H9 (cell line): ENCODE results near the gene TBX1. TPM values are rescaled to one million over a fixed set of nuclear protein-coding genes. Genes with fewer than 3 reads are reported as not detected.
A peak's percentile ranks its signal among the peaks of the same experiment; 100 is the strongest.

Experiments
- DNase-seq: peaks from one replicate; pipeline ENCODE4 v3.0.0-alpha.2; 2017
- H2AFZ ChIP-seq: one replicate; pipeline ENCODE4 v1.6.1; 2013; ENCODE audit warnings: mild to moderate bottlenecking, low read length, control low read depth, moderate library complexity
- H2AK5ac ChIP-seq: 2 replicates; pipeline ENCODE4 v1.6.1; 2013; ENCODE audit warnings: low read length, control low read depth, mixed read lengths; ENCODE audit not compliant: insufficient read length
- H2BK120ac ChIP-seq: one replicate; pipeline ENCODE4 v1.6.1; 2013; ENCODE audit warnings: low read depth, mild to moderate bottlenecking, low read length, control low read depth, inconsistent platforms; ENCODE audit not compliant: poor library complexity, severe bottlenecking
- H2BK12ac ChIP-seq: 2 replicates; pipeline ENCODE4 v1.6.1; 2013; ENCODE audit warnings: low read length, control low read depth, mixed read lengths, low read depth; ENCODE audit not compliant: insufficient read length
- H2BK15ac ChIP-seq: 2 replicates; pipeline ENCODE4 v1.6.1; 2013; ENCODE audit warnings: low read depth, low read length, control low read depth
- H2BK20ac ChIP-seq: one replicate; pipeline ENCODE4 v1.6.1; 2013; ENCODE audit warnings: low read depth, mild to moderate bottlenecking, low read length, control low read depth, inconsistent platforms; ENCODE audit not compliant: poor library complexity, severe bottlenecking
- H2BK5ac ChIP-seq: 2 replicates; pipeline ENCODE4 v1.6.1; 2013; ENCODE audit warnings: low read length, control low read depth, mixed read lengths; ENCODE audit not compliant: insufficient read length
- H3K14ac ChIP-seq: 2 replicates; pipeline ENCODE4 v1.6.1; 2013; ENCODE audit warnings: low read length, control low read depth; ENCODE audit not compliant: insufficient read depth
- H3K18ac ChIP-seq: 2 replicates; pipeline ENCODE4 v1.6.1; 2013; ENCODE audit warnings: low read depth, mild to moderate bottlenecking, mixed read lengths, low read length, control low read depth; ENCODE audit not compliant: insufficient read length
- H3K23ac ChIP-seq: 2 replicates; pipeline ENCODE4 v1.6.1; 2013; ENCODE audit warnings: low read length, control low read depth, mixed read lengths, low read depth; ENCODE audit not compliant: insufficient read length
- H3K23me2 ChIP-seq: 2 replicates; pipeline ENCODE4 v1.6.1; 2013; ENCODE audit warnings: low read depth, mild to moderate bottlenecking, mixed read lengths, low read length, control low read depth; ENCODE audit not compliant: insufficient read length, poor library complexity, severe bottlenecking
- H3K27ac ChIP-seq: 2 replicates; pipeline ENCODE4 v1.5.1; 2013; ENCODE audit warnings: low read length, control low read depth, mixed read lengths, low read depth; ENCODE audit not compliant: insufficient read length
- H3K27me3 ChIP-seq: 2 replicates; pipeline ENCODE4 v1.6.1; 2013; ENCODE audit warnings: low read length, control low read depth, inconsistent platforms; ENCODE audit not compliant: insufficient read depth
- H3K4ac ChIP-seq: 2 replicates; pipeline ENCODE4 v1.6.1; 2013; ENCODE audit warnings: low read depth, mild to moderate bottlenecking, control low read depth, inconsistent platforms, low read length, moderate library complexity
- H3K4me1 ChIP-seq: 2 replicates; pipeline ENCODE4 v1.6.1; 2013; ENCODE audit warnings: low read length, control low read depth, inconsistent platforms; ENCODE audit not compliant: insufficient read depth
- H3K4me2 ChIP-seq: 2 replicates; pipeline ENCODE4 v1.6.1; 2013; ENCODE audit warnings: low read length, control low read depth, mixed read lengths; ENCODE audit not compliant: insufficient read length, insufficient read depth
- H3K56ac ChIP-seq: 2 replicates; pipeline ENCODE4 v1.6.1; 2013; ENCODE audit warnings: low read depth, mild to moderate bottlenecking, mixed read lengths, low read length, control low read depth; ENCODE audit not compliant: insufficient read length
- H3K79me1 ChIP-seq: 2 replicates; pipeline ENCODE4 v1.6.1; 2013; ENCODE audit warnings: low read depth, mild to moderate bottlenecking, moderate library complexity, low read length, control low read depth, inconsistent platforms; ENCODE audit not compliant: insufficient read depth, poor library complexity, severe bottlenecking
- H3K79me2 ChIP-seq: 2 replicates; pipeline ENCODE4 v1.6.1; 2013; ENCODE audit warnings: low read length, control low read depth, inconsistent platforms; ENCODE audit not compliant: insufficient read depth
- H3K9ac ChIP-seq: 2 replicates; pipeline ENCODE4 v1.6.1; 2013; ENCODE audit warnings: low read length, control low read depth, mixed read lengths; ENCODE audit not compliant: insufficient read length; ENCODE audit errors: extremely low read depth
- H3K9me3 ChIP-seq: one replicate; pipeline ENCODE4 v1.6.1; 2013; ENCODE audit warnings: low read depth, low read length, inconsistent platforms; ENCODE audit not compliant: control insufficient read depth
- H3T11ph ChIP-seq: one replicate; pipeline ENCODE4 v1.6.1; 2013; ENCODE audit warnings: mild to moderate bottlenecking, low read length, control low read depth, inconsistent platforms
- H4K20me1 ChIP-seq: one replicate; pipeline ENCODE4 v1.6.1; 2013; ENCODE audit not compliant: control insufficient read depth, insufficient read length, insufficient read depth
- H4K5ac ChIP-seq: 2 replicates; pipeline ENCODE4 v1.6.1; 2013; ENCODE audit warnings: low read depth, mild to moderate bottlenecking, mixed read lengths, low read length, control low read depth; ENCODE audit not compliant: insufficient read length
- H4K8ac ChIP-seq: replicated peaks from 2 replicates; pipeline ENCODE4 v1.6.1; 2013; ENCODE audit warnings: low read length, control low read depth, mixed read lengths, low read depth; ENCODE audit not compliant: insufficient read length
- H4K91ac ChIP-seq: 2 replicates; pipeline ENCODE4 v1.6.1; 2013; ENCODE audit warnings: low read depth, mild to moderate bottlenecking, moderate library complexity, mixed read lengths, low read length, control low read depth; ENCODE audit not compliant: insufficient read length
- H3K27ac Mint-ChIP-seq, 3 experiments: 2 replicates in 2 of 3; 3 replicates in 1 of 3; pipeline ENCODE4 v1.8.0; 2020 to 2021; ENCODE audit warnings: mixed read lengths in 3 of 3, mild to moderate bottlenecking in 1 of 3, moderate library complexity in 1 of 3
- H3K27me3 Mint-ChIP-seq: 2 replicates; pipeline ENCODE4 v1.8.0; 2021; ENCODE audit warnings: low read depth, mild to moderate bottlenecking, moderate library complexity, mixed read lengths
- H3K36me3 Mint-ChIP-seq, 3 experiments: 2 replicates in 2 of 3; 3 replicates in 1 of 3; pipeline ENCODE4 v1.8.0; 2020 to 2021; ENCODE audit warnings: low read depth in 3 of 3, mixed read lengths in 3 of 3; ENCODE audit not compliant: insufficient read depth in 1 of 3
- H3K4me1 Mint-ChIP-seq, 2 experiments: 2 replicates each; pipeline ENCODE4 v1.8.0; 2020; ENCODE audit warnings: mixed read lengths in 2 of 2
- H3K4me3 Mint-ChIP-seq, 2 experiments: 2 replicates in 1 of 2; 3 replicates in 1 of 2; pipeline ENCODE4 v1.8.0; 2020 to 2021; ENCODE audit warnings: mild to moderate bottlenecking in 2 of 2, mixed read lengths in 2 of 2, moderate library complexity in 1 of 2
- H3K9me3 Mint-ChIP-seq, 2 experiments: 2 replicates in 1 of 2; 3 replicates in 1 of 2; pipeline ENCODE4 v1.8.0; 2020; ENCODE audit warnings: mild to moderate bottlenecking in 2 of 2, mixed read lengths in 2 of 2, moderate library complexity in 1 of 2
- whole genome bisulfite sequencing: extraction: QIAGEN DNeasy Blood & Tissue Kit; methylation state at CpG from one replicate; pipeline ENCODE4 v1.1.7; 2013; ENCODE audit warnings: missing lambda C conversion rate, low lambda C conversion rate, mixed read lengths; ENCODE audit not compliant: insufficient read length; ENCODE audit errors: extremely low coverage; 5-methylcytosine and 5-hydroxymethylcytosine counted together
- total RNA-seq: library from RNA; stranded (reverse); gene quantifications from 2 replicates; pipeline ENCODE4 v1.2.1, GENCODE V29; 2021
- TF ChIP-seq, protein P1 (sequence below): fragments of 200-600 bp; sonication (generic); conservative IDR thresholded peaks from 3 replicates; pipeline ENCODE4 v1.8.0; 2021; ENCODE audit warnings: antibody characterized with exemption, mild to moderate bottlenecking

The TBX1 gene
- total RNA-seq, 1 experiment from 2014 or later: 2.2 TPM

- no peak overlapping the region for H4K5ac ChIP-seq
- Mint-ChIP-seq H3K9me3 (no peaks in the 10 kb centered on the region), H3K4me3 (no peak overlapping the region)
Observed at GRCh38 chr22:19814428-19814827, 53.9 kb downstream of the TBX1 start.

More at GRCh38 chr22:19814428-19814827, 53.9 kb downstream of the TBX1 start:
- Mint-ChIP-seq H3K4me1 (peaks cover 0 to 7% of the 10 kb centered on the region in 2 experiments; a peak in 1 of 4 replicates), H3K36me3 (peaks cover 0 to 13% (median 0%) of the 10 kb centered on the region in 3 experiments; a peak in 3 of 7 replicates), H3K27ac (peak overlapping the region in 1 of 3 experiments; percentile 46; a peak in 2 of 7 replicates), H3K27me3 (no peaks in the 10 kb centered on the region)
- Histone ChIP-seq H4K8ac (no peak overlapping the region), H3K56ac (no peak overlapping the region), H2BK5ac (no peak overlapping the region), H3K23ac (no peak overlapping the region), H3K9ac (no peak overlapping the region), H3K18ac (no peak overlapping the region), H3K23me2 (no peaks in the 10 kb centered on the region), H4K91ac (no peak overlapping the region), H3K27ac (no peak overlapping the region), H2AFZ (no peak overlapping the region), H3K4me2 (no peak overlapping the region), H2BK20ac (no peak overlapping the region), H3K27me3 (no peaks in the 10 kb centered on the region), H3K9me3 (no peaks in the 10 kb centered on the region), H2BK15ac (no peak overlapping the region), H2BK120ac (no peak overlapping the region), H3T11ph (no peak overlapping the region), H3K4ac (no peak overlapping the region), H3K4me1 (no peaks in the 10 kb centered on the region), H3K79me1 (no peaks in the 10 kb centered on the region), H4K20me1 (no peaks in the 10 kb centered on the region), H3K14ac (no peak overlapping the region), H2BK12ac (no peak overlapping the region), H3K79me2 (no peaks in the 10 kb centered on the region), H2AK5ac (no peak overlapping the region)
- WGBS: no CpG with 5 or more reads among the region's 5 CpGs
- TF ChIP-seq, protein P1, sequence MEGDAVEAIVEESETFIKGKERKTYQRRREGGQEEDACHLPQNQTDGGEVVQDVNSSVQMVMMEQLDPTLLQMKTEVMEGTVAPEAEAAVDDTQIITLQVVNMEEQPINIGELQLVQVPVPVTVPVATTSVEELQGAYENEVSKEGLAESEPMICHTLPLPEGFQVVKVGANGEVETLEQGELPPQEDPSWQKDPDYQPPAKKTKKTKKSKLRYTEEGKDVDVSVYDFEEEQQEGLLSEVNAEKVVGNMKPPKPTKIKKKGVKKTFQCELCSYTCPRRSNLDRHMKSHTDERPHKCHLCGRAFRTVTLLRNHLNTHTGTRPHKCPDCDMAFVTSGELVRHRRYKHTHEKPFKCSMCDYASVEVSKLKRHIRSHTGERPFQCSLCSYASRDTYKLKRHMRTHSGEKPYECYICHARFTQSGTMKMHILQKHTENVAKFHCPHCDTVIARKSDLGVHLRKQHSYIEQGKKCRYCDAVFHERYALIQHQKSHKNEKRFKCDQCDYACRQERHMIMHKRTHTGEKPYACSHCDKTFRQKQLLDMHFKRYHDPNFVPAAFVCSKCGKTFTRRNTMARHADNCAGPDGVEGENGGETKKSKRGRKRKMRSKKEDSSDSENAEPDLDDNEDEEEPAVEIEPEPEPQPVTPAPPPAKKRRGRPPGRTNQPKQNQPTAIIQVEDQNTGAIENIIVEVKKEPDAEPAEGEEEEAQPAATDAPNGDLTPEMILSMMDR: no peak
- DNase-seq: no peak
